DOHH2 (cell line): Measurements from ENCODE around the gene MITD1.
"Not testable (repeated sequence)": the region's sequence is repeated elsewhere in the genome, so short reads cannot be mapped to it uniquely, and the experiment has no call there.

ENCODE experiments used
- H3F3A ChIP-seq: fragments of 200-600 bp; sonication (generic), shearing (Covaris generic); 2 replicates; pipeline ENCODE4 v1.6.0; 2016; ENCODE audit warnings: antibody characterized with exemption, mild to moderate bottlenecking; ENCODE audit not compliant: control insufficient read depth, insufficient read depth
- H3K27ac ChIP-seq: fragments of 200-600 bp; sonication (generic); 2 replicates; pipeline ENCODE4 v1.5.1; 2014; ENCODE audit warnings: low read depth, mild to moderate bottlenecking, low read length, moderate library complexity
- H3K27me3 ChIP-seq: fragments of 200-600 bp; sonication (generic); 2 replicates; pipeline ENCODE4 v1.6.1; 2014; ENCODE audit warnings: mild to moderate bottlenecking, low read length, mixed read lengths; ENCODE audit not compliant: control insufficient read depth
- H3K36me3 ChIP-seq: fragments of 200-600 bp; sonication (generic); 2 replicates; pipeline ENCODE4 v1.6.1; 2014; ENCODE audit warnings: mild to moderate bottlenecking, low read length, moderate library complexity, mixed read lengths; ENCODE audit not compliant: control insufficient read depth
- H3K4me1 ChIP-seq: fragments of 200-600 bp; sonication (generic); 2 replicates; pipeline ENCODE4 v1.6.1; 2014; ENCODE audit warnings: mild to moderate bottlenecking, low read length, mixed read lengths; ENCODE audit not compliant: control insufficient read depth
- H3K4me2 ChIP-seq: fragments of 200-600 bp; sonication (generic); 2 replicates; pipeline ENCODE4 v1.6.0; 2014; ENCODE audit warnings: mild to moderate bottlenecking, low read length, moderate library complexity
- H3K4me3 ChIP-seq: fragments of 200-600 bp; sonication (generic); 2 replicates; pipeline ENCODE4 v1.5.1; 2014; ENCODE audit warnings: mild to moderate bottlenecking, low read length, mixed read lengths
- H3K79me2 ChIP-seq: fragments of 200-600 bp; sonication (generic); 2 replicates; pipeline ENCODE4 v1.6.1; 2014; ENCODE audit warnings: mild to moderate bottlenecking, low read length, mixed read lengths; ENCODE audit not compliant: control insufficient read depth
- H3K9me2 ChIP-seq: fragments of 200-600 bp; sonication (generic); replicated peaks from 2 replicates; pipeline ENCODE4 v1.6.1; 2014; ENCODE audit warnings: mild to moderate bottlenecking, low read length, mixed read lengths; ENCODE audit not compliant: control insufficient read depth
- H3K9me3 ChIP-seq: fragments of 200-600 bp; sonication (generic); 2 replicates; pipeline ENCODE4 v1.6.1; 2014; ENCODE audit warnings: antibody characterized with exemption, low read length, mixed read lengths; ENCODE audit not compliant: control insufficient read depth, insufficient read depth
- H4K20me1 ChIP-seq: fragments of 200-600 bp; sonication (generic); 2 replicates; pipeline ENCODE4 v1.6.0; 2014; ENCODE audit warnings: low read depth, mild to moderate bottlenecking, antibody characterized with exemption, low read length, moderate library complexity; ENCODE audit not compliant: control insufficient read depth, insufficient read depth
- EZH2phosphoT487 ChIP-seq: fragments of 200-600 bp; sonication (generic); IDR thresholded peaks from 2 replicates; pipeline ENCODE4 v1.6.1; 2017; ENCODE audit warnings: borderline replicate concordance, mild to moderate bottlenecking, antibody characterized with exemption, low read length, moderate library complexity, mixed read lengths
- TF ChIP-seq, protein P1 (sequence below): fragments of 200-600 bp; sonication (generic); IDR thresholded peaks from one replicate; pipeline ENCODE4 v1.5.1; 2014; ENCODE audit warnings: antibody characterized with exemption, mild to moderate bottlenecking, low read depth, low read length; ENCODE audit not compliant: poor library complexity, severe bottlenecking

The MITD1 gene

DNA sequence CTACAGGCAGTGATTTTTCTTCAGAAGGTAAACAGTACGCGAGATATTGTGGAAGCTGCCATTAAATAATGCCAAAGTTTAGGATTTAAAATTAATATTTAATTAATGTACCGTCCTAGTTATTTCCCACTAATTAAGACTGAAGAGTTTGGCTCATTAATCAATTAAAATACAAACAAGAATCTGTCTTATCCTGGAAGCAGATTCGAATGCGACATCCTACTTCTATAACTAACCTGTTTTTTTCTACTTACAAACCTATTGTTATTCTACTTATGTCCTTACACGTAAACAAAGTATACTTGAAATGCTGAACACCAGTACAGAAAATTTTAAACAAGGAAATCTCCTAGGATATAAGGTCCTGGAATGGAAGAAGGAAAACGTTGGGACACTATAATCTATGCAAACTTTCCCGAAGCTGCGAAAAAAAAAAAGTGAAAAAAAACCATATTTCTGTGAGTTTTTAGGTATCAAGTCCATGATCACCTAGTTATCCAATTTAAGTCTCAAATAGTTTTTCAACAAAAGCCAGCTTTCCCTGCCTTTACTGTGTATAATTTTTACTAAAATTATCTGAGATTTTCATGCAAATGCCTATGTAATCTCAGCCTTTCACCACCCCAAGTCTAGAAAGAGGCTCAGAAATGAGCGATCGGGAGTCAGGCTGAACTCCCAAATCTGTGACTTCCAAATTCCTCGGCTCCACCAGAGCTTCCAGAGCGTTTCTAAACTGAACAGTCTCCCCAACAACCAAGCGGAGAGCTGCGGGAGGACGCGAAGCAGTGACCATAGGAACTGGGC is 40.6 kb downstream of the MITD1 start:
- no peaks in the 10 kb centered on the region for H3K9me3 ChIP-seq
- H4K20me1 ChIP-seq: no peaks in the 10 kb centered on the region
- H3K4me1 ChIP-seq: peaks cover 26% of the 10 kb centered on the region
- 0 out of 2 replicates have a peak, but pooled peaks cover 4% of the 10 kb centered on the region for H3F3A ChIP-seq
- no peaks in the 10 kb centered on the region for H3K36me3 ChIP-seq
- peak overlapping the region; percentile 88 for H3K4me3 ChIP-seq
- H3K27ac ChIP-seq: peak overlapping the region; percentile 57
- H3K27me3 ChIP-seq: no peaks in the 10 kb centered on the region
- peaks cover 13% of the 10 kb centered on the region for H3K79me2 ChIP-seq
- no peak for TF ChIP-seq EZH2phosphoT487
- TF ChIP-seq, protein P1, sequence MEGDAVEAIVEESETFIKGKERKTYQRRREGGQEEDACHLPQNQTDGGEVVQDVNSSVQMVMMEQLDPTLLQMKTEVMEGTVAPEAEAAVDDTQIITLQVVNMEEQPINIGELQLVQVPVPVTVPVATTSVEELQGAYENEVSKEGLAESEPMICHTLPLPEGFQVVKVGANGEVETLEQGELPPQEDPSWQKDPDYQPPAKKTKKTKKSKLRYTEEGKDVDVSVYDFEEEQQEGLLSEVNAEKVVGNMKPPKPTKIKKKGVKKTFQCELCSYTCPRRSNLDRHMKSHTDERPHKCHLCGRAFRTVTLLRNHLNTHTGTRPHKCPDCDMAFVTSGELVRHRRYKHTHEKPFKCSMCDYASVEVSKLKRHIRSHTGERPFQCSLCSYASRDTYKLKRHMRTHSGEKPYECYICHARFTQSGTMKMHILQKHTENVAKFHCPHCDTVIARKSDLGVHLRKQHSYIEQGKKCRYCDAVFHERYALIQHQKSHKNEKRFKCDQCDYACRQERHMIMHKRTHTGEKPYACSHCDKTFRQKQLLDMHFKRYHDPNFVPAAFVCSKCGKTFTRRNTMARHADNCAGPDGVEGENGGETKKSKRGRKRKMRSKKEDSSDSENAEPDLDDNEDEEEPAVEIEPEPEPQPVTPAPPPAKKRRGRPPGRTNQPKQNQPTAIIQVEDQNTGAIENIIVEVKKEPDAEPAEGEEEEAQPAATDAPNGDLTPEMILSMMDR: no peak
- no peaks in the 10 kb centered on the region for H3K9me2 ChIP-seq
- peak overlapping the region; percentile 94 for H3K4me2 ChIP-seq

DNA sequence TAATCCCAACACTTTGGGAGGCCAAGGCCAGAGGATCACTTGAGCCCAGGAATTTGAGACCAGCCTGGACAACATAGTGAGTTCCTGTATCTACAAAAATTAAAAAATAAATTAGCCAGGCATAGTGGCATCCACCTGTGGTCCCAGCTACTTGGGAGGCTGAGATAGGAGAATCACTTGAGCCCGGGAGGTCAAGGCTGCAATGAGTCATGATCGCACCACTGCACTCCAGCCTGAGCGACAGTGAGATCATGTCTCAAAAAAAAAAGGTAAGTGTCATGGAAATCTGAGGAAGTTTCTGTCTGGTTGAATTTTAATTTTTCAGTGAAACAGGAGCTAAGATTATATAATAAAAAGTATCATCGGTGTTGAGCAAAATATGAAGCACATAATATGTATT is 41.9 kb downstream of the MITD1 start:
- Histone ChIP-seq H4K20me1 (no peaks in the 10 kb centered on the region), H3K4me3 (no peak overlapping the region), H3K9me3 (no peaks in the 10 kb centered on the region), H3K79me2 (peaks cover 13% of the 10 kb centered on the region), H3F3A (0 out of 2 replicates have a peak, but pooled peaks cover 4% of the 10 kb centered on the region), H3K9me2 (no peaks in the 10 kb centered on the region), H3K27ac (no peak overlapping the region), H3K4me1 (peaks cover 22% of the 10 kb centered on the region), H3K36me3 (peaks cover 2% of the 10 kb centered on the region; the same call in 1 of the 2 replicates), H3K27me3 (no peaks in the 10 kb centered on the region), H3K4me2 (no peak overlapping the region)
- TF ChIP-seq, protein P1: no peak
- no peak for TF ChIP-seq EZH2phosphoT487

DNA sequence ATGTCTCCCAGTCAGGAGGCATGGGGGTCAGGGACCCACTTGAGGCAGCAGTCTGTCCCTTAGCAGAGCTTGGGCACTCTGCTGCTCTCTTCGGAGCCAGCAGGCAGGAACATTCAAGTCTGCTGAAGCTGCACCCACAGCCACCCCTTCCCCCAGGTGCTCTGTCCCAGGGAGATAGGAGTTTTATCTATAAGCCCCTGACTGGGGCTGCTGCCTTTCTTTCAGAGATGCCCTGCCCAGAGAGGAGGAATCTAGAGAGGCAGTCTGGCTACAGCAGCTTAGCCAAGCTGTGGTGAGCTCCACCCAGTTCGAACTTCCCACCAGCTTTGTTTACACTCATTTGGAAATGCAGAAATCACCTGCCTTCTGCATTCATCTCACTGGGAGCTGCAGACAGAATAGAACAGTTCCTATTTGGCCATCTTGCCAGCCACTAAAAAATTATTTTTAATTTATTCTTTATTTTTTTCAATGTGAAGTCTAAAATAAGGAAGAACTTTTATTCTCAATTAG is 45.8 kb downstream of the MITD1 start:
- not testable (repeated sequence) for H3K79me2 ChIP-seq, H3K4me1 ChIP-seq, H4K20me1 ChIP-seq, H3K9me2 ChIP-seq, H3K36me3 ChIP-seq, H3F3A ChIP-seq, H3K4me2 ChIP-seq, H3K27ac ChIP-seq, H3K4me3 ChIP-seq, H3K27me3 ChIP-seq, H3K9me3 ChIP-seq

DNA sequence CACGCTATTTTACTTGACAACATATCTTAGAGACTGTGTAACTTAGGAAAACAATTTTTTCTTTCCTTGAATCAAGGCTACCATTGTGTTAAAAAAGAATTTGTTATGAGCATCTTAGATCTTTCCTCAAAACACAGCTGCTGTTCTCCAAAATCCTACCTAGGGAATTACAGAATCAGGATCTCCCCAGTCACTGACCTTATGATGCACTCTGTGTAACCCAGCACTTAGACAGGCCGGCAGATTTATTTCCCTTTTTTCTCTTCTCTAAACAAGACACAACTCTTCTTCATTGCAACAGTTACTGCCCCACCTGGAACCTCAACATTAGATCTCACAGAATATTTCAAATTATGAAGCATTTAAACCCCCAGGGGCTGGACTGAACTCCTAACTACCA is 52.9 kb downstream of the MITD1 start:
- no peaks in the 10 kb centered on the region for H4K20me1 ChIP-seq
- no peaks in the 10 kb centered on the region for H3K27me3 ChIP-seq
- no peaks in the 10 kb centered on the region for H3F3A ChIP-seq
- H3K9me3 ChIP-seq: peaks cover 5% of the 10 kb centered on the region; the same call in 1 of the 2 replicates
- H3K4me1 ChIP-seq: no peaks in the 10 kb centered on the region
- no peaks in the 10 kb centered on the region for H3K9me2 ChIP-seq
- H3K27ac ChIP-seq: no peak overlapping the region
- TF ChIP-seq, protein P1: no peak
- no peak for TF ChIP-seq EZH2phosphoT487
- H3K4me3 ChIP-seq: no peak overlapping the region
- H3K36me3 ChIP-seq: peaks cover 19% of the 10 kb centered on the region
- no peaks in the 10 kb centered on the region for H3K79me2 ChIP-seq
- H3K4me2 ChIP-seq: no peak overlapping the region
